ENCODE results near the gene ITGA1.

The ITGA1 gene

GRCh38 chr5:52985306-52985705, 197.6 kb downstream of the ITGA1 start:
- DNase-seq (ENCODE audit: low read depth in 1 of 2, low spot score in 1 of 2) = no peak
- in situ Hi-C loops (cut with HindIII; ENCODE audit: low pct_unique_long_range_greater_than_20kb, low sequenced_read_pairs) = no loop called here
- TF ChIP-seq JUND (IDR thresholded peaks at IDR 0.05; ENCODE audit: low read depth) = no peak

GRCh38 chr5:52987711-52988331, 200.1 kb downstream of the ITGA1 start:
- TF ChIP-seq JUND (IDR thresholded peaks at IDR 0.05; ENCODE audit: low read depth) = 0 out of 2 replicates have a peak, but pooled peaks have one; percentile 50
- in situ Hi-C loops (cut with HindIII; ENCODE audit: low pct_unique_long_range_greater_than_20kb, low sequenced_read_pairs) = no loop called here
- DNase-seq (ENCODE audit: low read depth in 1 of 2, low spot score in 1 of 2) = peak; percentile 44 to 68

GRCh38 chr5:52988335-52989024, 200.8 kb downstream of the ITGA1 start:
- in situ Hi-C loops (cut with HindIII; ENCODE audit: low pct_unique_long_range_greater_than_20kb, low sequenced_read_pairs) = no loop called here
- peak in 1 of 2 experiments; percentile 21 for DNase-seq (ENCODE audit: low read depth in 1 of 2, low spot score in 1 of 2)

GRCh38 chr5:52989025-52989780, 201.5 kb downstream of the ITGA1 start, which contains the start of gene ITGA2:
ITGA2 (plus strand) TSS chr5:52989352; CDS start chr5:52989469, 117 bp downstream.
- no peak for TF ChIP-seq JUND (IDR thresholded peaks at IDR 0.05; ENCODE audit: low read depth)
- DNase-seq (ENCODE audit: low read depth in 1 of 2, low spot score in 1 of 2) = peak; percentile 83
- in situ Hi-C loops (cut with HindIII; ENCODE audit: low pct_unique_long_range_greater_than_20kb, low sequenced_read_pairs) = no loop called here

More at GRCh38 chr5:52988335-52989024, 200.8 kb downstream of the ITGA1 start:
- TF ChIP-seq JUND (IDR thresholded peaks at IDR 0.05; ENCODE audit: low read depth) = no peak

GRCh38 chr5:52989781-52990527, 202.2 kb downstream of the ITGA1 start:
- peak; percentile 52 to 61 for DNase-seq (ENCODE audit: low read depth in 1 of 2, low spot score in 1 of 2)
- TF ChIP-seq JUND (IDR thresholded peaks at IDR 0.05; ENCODE audit: low read depth) = no peak
- in situ Hi-C loops (cut with HindIII; ENCODE audit: low pct_unique_long_range_greater_than_20kb, low sequenced_read_pairs) = no loop called here

- no peak for DNase-seq (ENCODE audit: low read depth in 1 of 2, low spot score in 1 of 2)
- no peak for TF ChIP-seq JUND (IDR thresholded peaks at IDR 0.05; ENCODE audit: low read depth)
- in situ Hi-C loops (cut with HindIII; ENCODE audit: low pct_unique_long_range_greater_than_20kb, low sequenced_read_pairs) = no loop called here
Observed at GRCh38 chr5:52990528-52990925, 202.8 kb downstream of the ITGA1 start.

GRCh38 chr5:52993367-52993766, 205.7 kb downstream of the ITGA1 start:
- in situ Hi-C loops (cut with HindIII; ENCODE audit: low pct_unique_long_range_greater_than_20kb, low sequenced_read_pairs) = no loop called here
- TF ChIP-seq JUND (IDR thresholded peaks at IDR 0.05; ENCODE audit: low read depth) = no peak
- DNase-seq (ENCODE audit: low read depth in 1 of 2, low spot score in 1 of 2) = no peak

- no peak for TF ChIP-seq JUND (IDR thresholded peaks at IDR 0.05; ENCODE audit: low read depth)
- no peak for DNase-seq (ENCODE audit: low read depth in 1 of 2, low spot score in 1 of 2)
- in situ Hi-C loops (cut with HindIII; ENCODE audit: low pct_unique_long_range_greater_than_20kb, low sequenced_read_pairs) = no loop called here
Observed at GRCh38 chr5:52994266-52994665, 206.6 kb downstream of the ITGA1 start.

- no peak for TF ChIP-seq JUND (IDR thresholded peaks at IDR 0.05; ENCODE audit: low read depth)
- DNase-seq (ENCODE audit: low read depth in 1 of 2, low spot score in 1 of 2) = no peak
- in situ Hi-C loops (cut with HindIII; ENCODE audit: low pct_unique_long_range_greater_than_20kb, low sequenced_read_pairs) = no loop called here
Observed at GRCh38 chr5:52995095-52995494, 207.4 kb downstream of the ITGA1 start.

- no peak for DNase-seq (ENCODE audit: low read depth in 1 of 2, low spot score in 1 of 2)
- in situ Hi-C loops (cut with HindIII; ENCODE audit: low pct_unique_long_range_greater_than_20kb, low sequenced_read_pairs) = no loop called here
- no peak for TF ChIP-seq JUND (IDR thresholded peaks at IDR 0.05; ENCODE audit: low read depth)
Observed at GRCh38 chr5:52995914-52996313, 208.2 kb downstream of the ITGA1 start.

- in situ Hi-C loops (cut with HindIII; ENCODE audit: low pct_unique_long_range_greater_than_20kb, low sequenced_read_pairs) = no loop called here
- no peak for DNase-seq (ENCODE audit: low read depth in 1 of 2, low spot score in 1 of 2)
- TF ChIP-seq JUND (IDR thresholded peaks at IDR 0.05; ENCODE audit: low read depth) = no peak
Observed at GRCh38 chr5:52996979-52997378, 209.3 kb downstream of the ITGA1 start.

- in situ Hi-C loops (cut with HindIII; ENCODE audit: low pct_unique_long_range_greater_than_20kb, low sequenced_read_pairs) = no loop called here
- no peak for DNase-seq (ENCODE audit: low read depth in 1 of 2, low spot score in 1 of 2)
- TF ChIP-seq JUND (IDR thresholded peaks at IDR 0.05; ENCODE audit: low read depth) = no peak
Observed at GRCh38 chr5:52997424-52997823, 209.7 kb downstream of the ITGA1 start.

Measured in T47D (cell line).